GM03348 (cell line): Measurements from ENCODE around the gene ITGB7.

Source experiments
- DNase-seq: peaks from one replicate; pipeline ENCODE4 v3.0.0; 2012; ENCODE audit warnings: low spot score

Gene ITGB7

GRCh38 chr12:53145383-53146260, 61.4 kb downstream of the ITGB7 start:
- DNase-seq, result peak; percentile 25

GRCh38 chr12:53143355-53143754, 63.7 kb downstream of the ITGB7 start:
- no peak for DNase-seq
